BLaER1 (cell line): ENCODE results near the gene POLE.

ENCODE experiments used
- H3K27ac ChIP-seq: shearing (Covaris generic); formaldehyde crosslinking; 2 replicates; pipeline ENCODE4 v1.8.1; 2022
- H3K27me3 ChIP-seq: shearing (Covaris generic); formaldehyde crosslinking; 2 replicates; pipeline ENCODE4 v1.8.1; 2022
- H3K36me3 ChIP-seq: shearing (Covaris generic); formaldehyde crosslinking; 2 replicates; pipeline ENCODE4 v1.8.1; 2022
- H3K4me1 ChIP-seq: shearing (Covaris generic); formaldehyde crosslinking; 2 replicates; pipeline ENCODE4 v1.8.1; 2022
- H3K4me2 ChIP-seq: shearing (Covaris generic); formaldehyde crosslinking; 2 replicates; pipeline ENCODE4 v1.8.1; 2022
- H3K4me3 ChIP-seq: shearing (Covaris generic); formaldehyde crosslinking; 2 replicates; pipeline ENCODE4 v1.8.1; 2022
- H3K9ac ChIP-seq: shearing (Covaris generic); formaldehyde crosslinking; 2 replicates; pipeline ENCODE4 v1.8.1; 2022
- H3K9me3 ChIP-seq: shearing (Covaris generic); formaldehyde crosslinking; 2 replicates; pipeline ENCODE4 v1.8.1; 2022
- H4K20me1 ChIP-seq: shearing (Covaris generic); formaldehyde crosslinking; 2 replicates; pipeline ENCODE4 v1.8.1; 2022
- Cebpa-rat ChIP-seq: shearing (Covaris generic); IDR thresholded peaks from 2 replicates; pipeline ENCODE4 v1.8.1; 2022

POLE gene

DNA sequence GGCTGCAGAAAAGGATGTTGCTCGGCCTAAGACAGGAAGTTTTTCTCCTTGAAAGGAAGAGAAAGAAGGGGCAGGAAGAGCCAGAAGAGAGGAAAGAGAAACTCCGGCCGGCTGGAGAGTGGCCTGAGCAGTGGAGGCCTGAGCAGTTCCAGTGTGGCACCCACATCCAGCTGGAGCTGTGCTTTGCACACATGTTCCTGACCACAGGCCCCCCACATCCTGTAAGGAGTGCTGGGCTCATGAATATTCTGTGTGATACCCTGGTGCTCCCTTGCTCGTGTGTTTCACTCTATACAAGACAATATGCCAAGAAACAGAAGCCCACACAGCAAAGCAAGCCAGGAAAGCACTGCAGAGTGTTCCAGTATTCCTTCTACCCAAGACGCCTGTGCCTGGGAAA, 27.1 kb downstream of the POLE start:
- no peak for TF ChIP-seq Cebpa-rat
- peaks cover 92% of the 10 kb centered on the region for H3K4me1 ChIP-seq

GRCh38 chr12:132659146-132659545, 28.0 kb downstream of the POLE start:
- peaks cover 86% of the 10 kb centered on the region for H3K4me1 ChIP-seq
- H3K27me3 ChIP-seq, result no peaks in the 10 kb centered on the region
- peak overlapping the region; percentile 67 for H3K9ac ChIP-seq
- peak overlapping the region; percentile 92 for H3K4me2 ChIP-seq
- peak overlapping the region; percentile 87 for H3K27ac ChIP-seq
- no peaks in the 10 kb centered on the region for H3K9me3 ChIP-seq
- H4K20me1 ChIP-seq, result no peaks in the 10 kb centered on the region
- peaks cover 95% of the 10 kb centered on the region for H3K36me3 ChIP-seq
- no peak for TF ChIP-seq Cebpa-rat
- H3K4me3 ChIP-seq, result no peak overlapping the region

More for the DNA sequence above, 27.1 kb downstream of the POLE start:
- H3K27me3 ChIP-seq, result no peaks in the 10 kb centered on the region
- no peaks in the 10 kb centered on the region for H4K20me1 ChIP-seq
- no peaks in the 10 kb centered on the region for H3K9me3 ChIP-seq
- peaks cover 94% of the 10 kb centered on the region for H3K36me3 ChIP-seq
- H3K4me3 ChIP-seq, result peak overlapping the region; percentile 16; the same call in 1 of the 2 replicates
- peak overlapping the region; percentile 87 for H3K27ac ChIP-seq
- peak overlapping the region; percentile 67 for H3K9ac ChIP-seq
- peak overlapping the region; percentile 92 for H3K4me2 ChIP-seq

GRCh38 chr12:132658149-132658894, 28.8 kb downstream of the POLE start:
- Histone ChIP-seq H3K4me3 (no peak overlapping the region), H3K36me3 (peaks cover 94% of the 10 kb centered on the region), H3K27me3 (no peaks in the 10 kb centered on the region), H4K20me1 (no peaks in the 10 kb centered on the region), H3K4me2 (peak overlapping the region; percentile 92), H3K9me3 (no peaks in the 10 kb centered on the region), H3K27ac (peak overlapping the region; percentile 87), H3K4me1 (peaks cover 78% of the 10 kb centered on the region), H3K9ac (peak overlapping the region; percentile 67)
- TF ChIP-seq Cebpa-rat, result no peak

- peaks cover 97% of the 10 kb centered on the region for H3K36me3 ChIP-seq
- peak overlapping the region; percentile 87 for H3K27ac ChIP-seq
- H3K4me3 ChIP-seq, result no peak overlapping the region
- H4K20me1 ChIP-seq, result no peaks in the 10 kb centered on the region
- H3K9me3 ChIP-seq, result no peaks in the 10 kb centered on the region
- peak overlapping the region; percentile 67; the same call in 1 of the 2 replicates for H3K9ac ChIP-seq
- TF ChIP-seq Cebpa-rat, result no peak
- H3K4me1 ChIP-seq, result peaks cover 67% of the 10 kb centered on the region
- H3K4me2 ChIP-seq, result peak overlapping the region; percentile 92
- H3K27me3 ChIP-seq, result no peaks in the 10 kb centered on the region
These were observed 30.0 kb downstream of the POLE start for GRCh38 chr12:132657004-132657727.

DNA sequence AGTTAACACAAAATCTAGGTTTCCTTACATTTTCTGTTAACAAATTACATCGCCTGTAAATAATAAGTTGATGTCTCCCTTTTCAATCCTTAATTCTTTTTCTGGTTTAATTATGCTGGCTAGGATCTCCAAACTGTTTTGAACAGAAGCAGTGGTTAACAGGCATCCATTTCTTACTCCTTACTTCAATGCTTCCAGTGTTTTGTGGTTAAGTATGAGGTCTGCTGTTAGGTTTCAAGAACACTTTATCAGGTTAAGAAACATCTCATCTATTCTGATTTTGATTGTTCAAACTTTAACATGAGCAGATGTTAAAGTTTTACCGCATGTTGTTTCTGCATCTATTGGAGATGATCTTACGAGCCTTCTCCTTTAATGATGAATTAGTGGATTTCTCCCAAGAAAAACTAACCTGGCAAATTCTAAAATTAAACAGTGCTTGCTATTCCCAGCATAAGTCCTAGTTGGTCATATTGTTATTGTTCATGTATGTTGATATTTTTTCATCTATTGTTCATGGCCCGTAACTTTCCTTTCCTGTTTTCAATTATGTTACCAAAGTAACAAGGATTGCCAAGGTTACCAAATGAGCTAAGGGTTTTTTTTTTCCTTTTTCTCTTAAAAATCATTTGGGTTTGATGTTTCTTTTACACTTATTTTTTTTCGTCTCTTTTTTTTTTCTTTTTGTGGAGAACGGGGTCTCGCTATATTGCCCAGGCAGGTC, 33.4 kb downstream of the POLE start:
- Histone ChIP-seq H4K20me1 (peaks cover 13% of the 10 kb centered on the region; the same call in 1 of the 2 replicates), H3K36me3 (peaks cover 97% of the 10 kb centered on the region), H3K27me3 (no peaks in the 10 kb centered on the region), H3K27ac (no peak overlapping the region), H3K9me3 (no peaks in the 10 kb centered on the region), H3K4me2 (no peak overlapping the region), H3K4me3 (no peak overlapping the region), H3K9ac (no peak overlapping the region), H3K4me1 (peaks cover 32% of the 10 kb centered on the region)
- TF ChIP-seq Cebpa-rat, result no peak

DNA sequence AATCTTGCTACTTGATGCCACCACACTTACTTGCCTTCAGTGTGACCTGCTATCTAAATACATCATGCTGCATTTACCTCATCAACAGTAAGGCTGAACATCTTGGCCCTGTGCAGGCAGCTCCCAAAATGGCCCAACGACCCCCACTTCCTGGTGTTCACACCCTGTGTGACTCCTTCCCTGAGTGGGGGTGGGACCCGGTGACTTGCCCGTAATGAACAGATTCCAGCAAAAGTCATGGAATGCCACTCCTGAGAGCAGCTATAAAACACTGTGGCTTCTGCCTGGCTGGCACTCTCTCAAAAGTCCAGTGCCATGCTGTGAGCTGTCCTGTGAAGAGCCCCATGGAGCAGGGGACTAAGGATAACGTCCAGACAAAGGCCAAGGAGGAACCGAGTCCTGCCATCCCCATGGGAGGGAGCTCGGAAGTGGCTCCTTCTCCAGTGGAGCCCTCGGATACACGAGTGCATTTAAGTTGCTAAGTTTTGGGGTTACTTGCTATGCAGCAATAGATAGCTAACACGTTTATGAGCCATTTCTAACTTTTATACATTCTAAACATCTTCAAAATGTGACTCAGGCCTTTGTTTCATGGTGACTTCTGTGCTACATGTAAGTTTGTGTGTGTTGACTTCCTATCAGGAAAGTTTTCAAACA, 35.6 kb downstream of the POLE start:
- Histone ChIP-seq H3K4me1 (peaks cover 11% of the 10 kb centered on the region; the same call in 1 of the 2 replicates), H3K9me3 (no peaks in the 10 kb centered on the region), H3K36me3 (peaks cover 99% of the 10 kb centered on the region), H3K4me2 (no peak overlapping the region), H3K9ac (no peak overlapping the region), H3K27ac (no peak overlapping the region), H3K4me3 (no peak overlapping the region), H4K20me1 (peaks cover 16% of the 10 kb centered on the region; the same call in 1 of the 2 replicates), H3K27me3 (no peaks in the 10 kb centered on the region)
- TF ChIP-seq Cebpa-rat, result no peak

DNA sequence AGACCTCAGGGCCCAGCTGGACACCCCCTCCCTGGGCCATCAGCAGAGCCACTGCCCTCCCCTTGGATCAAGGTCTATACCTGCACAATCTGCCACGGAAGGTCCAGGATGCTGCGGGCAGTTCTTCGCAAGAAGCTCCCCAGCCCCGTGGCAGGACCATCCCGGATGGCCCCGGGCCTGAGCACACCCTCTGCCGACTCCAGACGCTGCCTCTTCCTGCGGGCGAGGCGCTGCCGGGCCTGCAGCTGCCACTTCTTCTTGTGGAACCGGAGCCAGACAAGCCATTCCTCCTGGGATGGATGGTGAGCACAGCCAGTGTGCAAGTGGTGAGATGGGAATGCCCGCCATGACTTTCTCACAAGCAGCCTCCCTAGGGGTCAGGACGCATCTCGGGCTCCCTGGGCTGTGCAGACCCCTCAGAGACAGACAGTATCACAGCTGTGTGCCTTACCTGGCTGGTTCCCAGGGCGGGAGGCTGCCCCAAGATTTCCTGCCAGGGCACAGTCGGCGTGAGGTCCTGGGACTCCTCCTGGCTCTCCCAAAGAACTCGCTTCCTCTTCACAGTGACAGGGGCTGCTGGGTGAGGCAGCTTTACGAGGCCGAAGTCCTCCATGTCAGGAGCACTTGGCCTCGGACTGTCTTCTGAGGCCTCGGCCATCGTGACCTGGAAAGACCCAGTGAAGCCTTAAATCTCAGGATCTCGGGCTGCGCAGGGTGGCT, 37.8 kb downstream of the POLE start:
- no peak overlapping the region for H3K4me3 ChIP-seq
- H3K27ac ChIP-seq, result no peak overlapping the region
- H3K9ac ChIP-seq, result no peak overlapping the region
- TF ChIP-seq Cebpa-rat, result no peak
- H3K36me3 ChIP-seq, result peaks cover 95% of the 10 kb centered on the region
- H4K20me1 ChIP-seq, result peaks cover 16% of the 10 kb centered on the region; the same call in 1 of the 2 replicates
- H3K4me1 ChIP-seq, result no peaks in the 10 kb centered on the region; the same call in 1 of the 2 replicates
- no peaks in the 10 kb centered on the region for H3K9me3 ChIP-seq
- H3K27me3 ChIP-seq, result no peaks in the 10 kb centered on the region
- no peak overlapping the region for H3K4me2 ChIP-seq

DNA sequence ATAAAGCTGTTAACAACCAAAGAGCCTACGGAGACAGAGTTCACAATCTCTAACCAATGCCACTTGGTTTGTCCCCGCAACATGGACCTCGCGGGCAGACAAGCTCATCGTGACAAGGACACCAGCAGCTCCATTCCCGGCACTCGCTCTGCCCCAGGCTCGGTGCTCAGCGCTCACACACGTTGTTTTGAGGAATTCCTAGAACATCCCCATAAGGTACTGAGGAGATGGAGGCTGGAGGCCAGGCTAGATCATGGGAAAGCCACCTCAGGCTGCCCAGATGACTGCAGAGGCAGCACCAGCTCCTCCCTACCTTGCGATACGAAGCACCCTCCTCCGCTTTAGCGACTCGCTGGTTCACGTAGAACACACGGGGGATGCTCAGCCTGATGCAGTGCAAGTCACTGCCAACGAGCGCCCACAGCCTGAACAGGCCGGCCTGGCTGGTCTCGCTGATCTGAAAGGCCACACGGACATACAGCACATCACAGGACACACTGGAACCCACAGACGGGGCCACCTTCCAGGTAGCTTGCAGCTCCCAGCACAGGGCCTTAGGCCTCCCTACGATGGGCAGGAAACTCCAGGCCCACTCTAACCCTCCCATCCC, 38.4 kb downstream of the POLE start:
- Histone ChIP-seq H3K9ac (no peak overlapping the region), H3K4me2 (no peak overlapping the region), H4K20me1 (peaks cover 16% of the 10 kb centered on the region; the same call in 1 of the 2 replicates), H3K4me1 (no peaks in the 10 kb centered on the region), H3K9me3 (no peaks in the 10 kb centered on the region), H3K27ac (no peak overlapping the region), H3K4me3 (no peak overlapping the region), H3K27me3 (no peaks in the 10 kb centered on the region), H3K36me3 (peaks cover 95% of the 10 kb centered on the region)
- no peak for TF ChIP-seq Cebpa-rat
